H1 (cell line): Measurements from ENCODE around the gene SLITRK1. TPM values are rescaled to one million over a fixed set of nuclear protein-coding genes. Genes with fewer than 3 reads are reported as not detected.

Experiments used
- CTCF ChIA-PET: fragments of 300-600 bp; sonication (Branson Sonifier 250); formaldehyde crosslinking; loops from one replicate; lab custom pipeline; 2021; ENCODE audit not compliant: partially characterized antibody; lab: Charles Lee
- POLR2A ChIA-PET: fragments of 300-600 bp; sonication (Branson Sonifier 250); formaldehyde crosslinking; loops from one replicate; lab custom pipeline; 2021; ENCODE audit warnings: inconsistent platforms; ENCODE audit not compliant: partially characterized antibody; lab: Charles Lee
- DNase-seq, 2 experiments: peaks; one replicate each; pipeline versions ENCODE4 v3.0.0 to v3.0.0-alpha.2; 2010 to 2022; ENCODE audit warnings: low spot score in 2 of 2, low read depth in 1 of 2, mixed read lengths in 1 of 2
- FAIRE-seq: peaks from 2 replicates; lab custom pipeline; 2011; peaks lifted over from hg19 to GRCh38; lab: Jason Lieb, UNC
- H2AFZ ChIP-seq: 2 replicates; pipeline ENCODE4 v1.8.1; 2012; ENCODE audit warnings: low read length, inconsistent platforms
- H2AK5ac ChIP-seq: 2 replicates; pipeline ENCODE4 v1.6.1; 2013; ENCODE audit warnings: low read depth, low read length
- H2BK120ac ChIP-seq: replicated peaks from 2 replicates; pipeline ENCODE3; 2013; ENCODE audit warnings: low read depth, low read length, inconsistent platforms
- H2BK12ac ChIP-seq: 2 replicates; pipeline ENCODE4 v1.6.1; 2013; ENCODE audit warnings: low read depth, low read length
- H2BK15ac ChIP-seq: 2 replicates; pipeline ENCODE4 v1.6.1; 2013; ENCODE audit warnings: low read length
- H2BK20ac ChIP-seq: 2 replicates; pipeline ENCODE4 v1.6.1; 2013; ENCODE audit warnings: low read length
- H2BK5ac ChIP-seq: 2 replicates; pipeline ENCODE4 v1.6.1; 2013; ENCODE audit warnings: low read depth, low read length
- H3K14ac ChIP-seq: 2 replicates; pipeline ENCODE4 v1.6.1; 2013; ENCODE audit warnings: inconsistent platforms; ENCODE audit not compliant: insufficient read length
- H3K18ac ChIP-seq: 2 replicates; pipeline ENCODE4 v1.6.1; 2013; ENCODE audit warnings: low read length; ENCODE audit errors: extremely low read depth
- H3K23ac ChIP-seq: 2 replicates; pipeline ENCODE4 v1.6.1; 2013; ENCODE audit warnings: inconsistent platforms; ENCODE audit not compliant: insufficient read length
- H3K23me2 ChIP-seq: 2 replicates; pipeline ENCODE4 v1.6.1; 2013; ENCODE audit warnings: low read depth, low read length
- H3K27ac ChIP-seq: 2 replicates; pipeline ENCODE4 v1.6.1; 2011; ENCODE audit warnings: low read depth, low read length, inconsistent platforms
- H3K27me3 ChIP-seq, 4 experiments: replicated peaks in 1 of 4; 1 replicate in 1 of 4; 2 replicates in 3 of 4; pipeline versions ENCODE4 v1.6.1 to v1.8.1; 2011 to 2013; ENCODE audit warnings: low read length in 3 of 4, mild to moderate bottlenecking in 3 of 4, inconsistent platforms in 2 of 4, mixed read lengths in 2 of 4, moderate library complexity in 1 of 4; ENCODE audit not compliant: control insufficient read depth in 3 of 4, insufficient read depth in 3 of 4; ENCODE audit errors: extremely low read depth in 1 of 4
- H3K36me3 ChIP-seq, 4 experiments: 2 replicates each; pipeline versions ENCODE4 v1.6.1 to v1.8.1; 2011 to 2013; ENCODE audit warnings: mild to moderate bottlenecking in 4 of 4, low read length in 3 of 4, moderate library complexity in 2 of 4, control low read depth in 1 of 4, inconsistent platforms in 1 of 4; ENCODE audit not compliant: insufficient read depth in 4 of 4, control insufficient read depth in 2 of 4
- H3K4ac ChIP-seq: replicated peaks from 2 replicates; pipeline ENCODE3; 2013; ENCODE audit warnings: low read length, low read depth, mixed read lengths, inconsistent platforms; ENCODE audit not compliant: insufficient read length
- H3K4me1 ChIP-seq, 4 experiments: replicated peaks in 1 of 4; 1 replicate in 1 of 4; 2 replicates in 3 of 4; pipeline versions ENCODE4 v1.6.1 to v1.8.1; 2011 to 2013; ENCODE audit warnings: low read length in 3 of 4, inconsistent platforms in 2 of 4, mixed read lengths in 1 of 4; ENCODE audit not compliant: insufficient read depth in 4 of 4, control insufficient read depth in 3 of 4
- H3K4me2 ChIP-seq, 2 experiments: 2 replicates each; pipeline versions ENCODE4 v1.6.1 to v1.8.1; 2011 to 2013; ENCODE audit warnings: low read depth in 2 of 2, low read length in 2 of 2, control low read depth in 1 of 2, inconsistent platforms in 1 of 2, mild to moderate bottlenecking in 1 of 2; ENCODE audit not compliant: insufficient read depth in 1 of 2
- H3K4me3 ChIP-seq, 4 experiments: fragments of 200-600, 300-600 bp in 1 of 4; sonication (generic), shearing (Covaris generic), sonication (Bioruptor Twin) in 1 of 4; 2 replicates each; pipeline versions ENCODE4 v1.5.1 to v1.8.1; 2011 to 2016; ENCODE audit warnings: low read length in 4 of 4, low read depth in 3 of 4, control low read depth in 2 of 4, inconsistent platforms in 2 of 4, mild to moderate bottlenecking in 2 of 4, mixed read lengths in 1 of 4, moderate library complexity in 1 of 4; ENCODE audit not compliant: insufficient read depth in 2 of 4; ENCODE audit errors: extremely low read depth in 1 of 4
- H3K56ac ChIP-seq: replicated peaks from 2 replicates; pipeline ENCODE3; 2013; ENCODE audit warnings: low read depth, mild to moderate bottlenecking, mixed read lengths, low read length, inconsistent platforms; ENCODE audit not compliant: insufficient read length
- H3K79me1 ChIP-seq: 2 replicates; pipeline ENCODE4 v1.6.1; 2013; ENCODE audit warnings: low read depth, low read length, control low read depth
- H3K79me2 ChIP-seq, 2 experiments: 2 replicates each; pipeline versions ENCODE4 v1.6.1 to v1.8.1; 2012 to 2013; ENCODE audit warnings: low read length in 2 of 2, mild to moderate bottlenecking in 2 of 2, inconsistent platforms in 1 of 2; ENCODE audit not compliant: insufficient read depth in 2 of 2, control insufficient read depth in 1 of 2
- H3K9ac ChIP-seq, 4 experiments: replicated peaks in 1 of 4; 1 replicate in 1 of 4; 2 replicates in 3 of 4; pipeline versions ENCODE4 v1.6.1 to v1.8.1; 2011 to 2013; ENCODE audit warnings: low read depth in 3 of 4, low read length in 3 of 4, control low read depth in 2 of 4, mild to moderate bottlenecking in 2 of 4, moderate library complexity in 2 of 4, inconsistent platforms in 1 of 4; ENCODE audit errors: extremely low read depth in 1 of 4
- H3K9me3 ChIP-seq, 2 experiments: 2 replicates each; pipeline versions ENCODE4 v1.6.1 to v1.8.1; 2012 to 2013; ENCODE audit warnings: mild to moderate bottlenecking in 2 of 2, moderate library complexity in 2 of 2, control low read depth in 1 of 2, inconsistent platforms in 1 of 2, low read depth in 1 of 2, low read length in 1 of 2, mixed read lengths in 1 of 2; ENCODE audit not compliant: insufficient read depth in 2 of 2
- H4K20me1 ChIP-seq, 2 experiments: replicated peaks in 1 of 2; 2 replicates each; pipeline versions ENCODE3 to v1.8.1; 2011 to 2013; ENCODE audit warnings: inconsistent platforms in 2 of 2, low read length in 2 of 2, mild to moderate bottlenecking in 1 of 2; ENCODE audit not compliant: insufficient read depth in 2 of 2, control insufficient read depth in 1 of 2
- H4K5ac ChIP-seq: 2 replicates; pipeline ENCODE4 v1.6.1; 2013; ENCODE audit warnings: low read length, low read depth, mixed read lengths, inconsistent platforms; ENCODE audit not compliant: insufficient read length
- H4K8ac ChIP-seq: 2 replicates; pipeline ENCODE4 v1.8.0; 2013; ENCODE audit warnings: mild to moderate bottlenecking, moderate library complexity, low read length, inconsistent platforms; ENCODE audit not compliant: insufficient read depth; ENCODE audit errors: extremely low read depth
- H4K91ac ChIP-seq: replicated peaks from 2 replicates; pipeline ENCODE3; 2013; ENCODE audit warnings: low read length, mixed read lengths, inconsistent platforms; ENCODE audit not compliant: insufficient read length
- ASH2L ChIP-seq: fragments of 200-600, 300-600 bp; sonication (generic); IDR thresholded peaks from one replicate; pipeline ENCODE4 v1.7.1; 2017; ENCODE audit warnings: low read length
- CBX5 ChIP-seq: fragments of 300-800, 300-1000 bp; sonication (generic); IDR thresholded peaks from 2 replicates; pipeline ENCODE4 v1.7.1; 2016; ENCODE audit warnings: antibody characterized with exemption, low read length, low read depth
- CEBPB ChIP-seq: IDR thresholded peaks from 2 replicates; pipeline ENCODE4 v1.6.1; 2012; ENCODE audit warnings: low read depth, low read length
- CHD2 ChIP-seq: IDR thresholded peaks from 2 replicates; pipeline ENCODE4 v1.6.1; 2012; ENCODE audit warnings: low read length, improper control_type of control experiment
- EGR1 ChIP-seq: IDR thresholded peaks from 2 replicates; pipeline ENCODE4 v1.6.1; 2011; ENCODE audit warnings: low read depth, low read length, borderline replicate concordance
- EP300 ChIP-seq, 2 experiments: IDR thresholded peaks; 1 replicate in 1 of 2; 2 replicates in 1 of 2; pipeline ENCODE4 v1.6.1; 2011 to 2012; ENCODE audit warnings: low read depth in 2 of 2, low read length in 2 of 2, mild to moderate bottlenecking in 2 of 2, borderline replicate concordance in 1 of 2, inconsistent platforms in 1 of 2, moderate library complexity in 1 of 2
- MAFK ChIP-seq: IDR thresholded peaks from 2 replicates; pipeline ENCODE4 v1.6.1; 2012; ENCODE audit warnings: low read depth, mild to moderate bottlenecking, improper control_type of control experiment, low read length
- POU5F1 ChIP-seq: IDR thresholded peaks from 2 replicates; pipeline ENCODE4 v1.6.1; 2011; ENCODE audit warnings: low read depth, mild to moderate bottlenecking, low read length, moderate library complexity
- RNF2 ChIP-seq: fragments of 200-900, 300-1000 bp; sonication (generic); IDR thresholded peaks from 2 replicates; pipeline ENCODE4 v1.7.1; 2016; ENCODE audit warnings: borderline replicate concordance, low read depth, mild to moderate bottlenecking, antibody characterized with exemption, low read length; ENCODE audit not compliant: poor library complexity, severe bottlenecking; ENCODE audit errors: missing control alignments
- TAF7 ChIP-seq: optimal IDR thresholded peaks from 2 replicates; pipeline ENCODE3; 2011; ENCODE audit warnings: low read depth, mild to moderate bottlenecking, inconsistent platforms, low read length, moderate library complexity, borderline replicate concordance
- TBP ChIP-seq: IDR thresholded peaks from 2 replicates; pipeline ENCODE4 v1.6.1; 2011; ENCODE audit warnings: low read depth, low read length, improper control_type of control experiment
- TCF12 ChIP-seq: IDR thresholded peaks from 2 replicates; pipeline ENCODE4 v1.6.1; 2011; ENCODE audit warnings: low read depth, mild to moderate bottlenecking, low read length
- polyA plus RNA-seq, 7 experiments: library from polyadenylated mRNA; depleted of rRNA in 3 of 7; stranded (reverse) in 5 of 7; unstranded in 2 of 7; fragments of >200 nt in 5 of 7; fragments of 200-250 nt in 2 of 7; gene quantifications; 1 replicate in 5 of 7; 2 replicates in 1 of 7; 4 replicates in 1 of 7; pipeline versions ENCODE4 v1.2.1 to v1.2.3, GENCODE V29; 2011 to 2013; ENCODE audit warnings: missing spikeins in 2 of 7, mixed read lengths in 2 of 7
- total RNA-seq: library from RNA; stranded (reverse); fragmentation: NEBNext Ultra II Directional; extraction: Animal tissue kit (Norgen Biotek cat#: 25700); gene quantifications from 2 replicates; pipeline ENCODE4 v1.2.1, GENCODE V29; 2021
- TF ChIP-seq, protein P1 (sequence below), 3 experiments: IDR thresholded peaks; 1 replicate in 2 of 3; 2 replicates in 1 of 3; pipeline versions ENCODE4 v1.5.1 to v1.6.1; 2011; ENCODE audit warnings: low read length in 3 of 3, mild to moderate bottlenecking in 3 of 3, inconsistent platforms in 2 of 3, low read depth in 1 of 3, moderate library complexity in 1 of 3; ENCODE audit not compliant: insufficient read depth in 1 of 3; ENCODE audit errors: control extremely low read depth in 1 of 3

SLITRK1 gene
- total and polyA plus RNA-seq, 2 of the 8 experiments (the other 6 are each of a cell fraction or from before 2014, with no cell fraction given) = 3.4 to 4.2 TPM

DNA sequence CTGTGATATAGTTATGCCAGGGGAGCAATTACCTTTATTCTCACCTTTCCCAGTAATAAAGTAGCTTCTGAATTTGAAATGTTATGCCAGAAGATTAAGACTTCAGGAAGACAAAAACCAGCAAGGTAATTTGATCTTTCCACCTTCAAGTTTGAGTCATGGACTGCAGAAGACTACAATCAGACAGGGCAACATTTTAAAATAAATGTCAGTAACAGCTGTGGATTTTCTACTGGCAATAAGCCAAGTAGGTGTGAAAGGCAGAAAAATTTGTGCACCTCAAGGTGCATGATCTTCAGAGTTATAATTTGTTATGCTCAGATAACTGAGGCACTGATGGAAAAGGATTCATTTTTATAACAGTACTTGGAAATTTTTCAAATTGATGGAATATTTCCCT, 54.9 kb downstream of the SLITRK1 start:
- Histone ChIP-seq H2BK20ac (no peak overlapping the region), H2BK120ac (no peak overlapping the region), H3K14ac (no peak overlapping the region), H3K36me3 (no peaks in the 10 kb centered on the region), H3K4me2 (no peak overlapping the region), H3K4me1 (peaks cover 0 to 5% (median 2%) of the 10 kb centered on the region in 4 experiments; a peak in 3 of 7 replicates), H2AK5ac (no peak overlapping the region), H3K79me1 (no peaks in the 10 kb centered on the region), H4K5ac (no peak overlapping the region), H3K27ac (no peak overlapping the region), H3K79me2 (no peaks in the 10 kb centered on the region), H4K8ac (no peak overlapping the region), H3K9ac (no peak overlapping the region), H3K4me3 (no peak overlapping the region), H3K9me3 (no peaks in the 10 kb centered on the region; a peak in 1 of 4 replicates), H3K27me3 (no peaks in the 10 kb centered on the region), H4K20me1 (no peaks in the 10 kb centered on the region), H2AFZ (no peak overlapping the region), H3K23me2 (no peaks in the 10 kb centered on the region), H3K4ac (no peak overlapping the region), H4K91ac (no peak overlapping the region), H2BK15ac (no peak overlapping the region), H3K23ac (no peak overlapping the region), H3K56ac (no peak overlapping the region), H2BK5ac (no peak overlapping the region), H3K18ac (no peak overlapping the region), H2BK12ac (no peak overlapping the region)
- FAIRE-seq = no peak
- no peak for DNase-seq
- POLR2A ChIA-PET = no interaction called here
- TF ChIP-seq TBP (no peak), POU5F1 (no peak), CBX5 (no peak), MAFK (no peak), EP300 (IDR thresholded peaks at IDR 0.05; ENCODE audit: borderline replicate concordance in 1 of 2, low read depth in 2 of 2, low read length in 2 of 2) (no peak), TAF7 (no peak), CHD2 (no peak), TCF12 (no peak), EGR1 (no peak), RNF2 (no peak), ASH2L (no peak), CEBPB (no peak)
- TF ChIP-seq, protein P1, sequence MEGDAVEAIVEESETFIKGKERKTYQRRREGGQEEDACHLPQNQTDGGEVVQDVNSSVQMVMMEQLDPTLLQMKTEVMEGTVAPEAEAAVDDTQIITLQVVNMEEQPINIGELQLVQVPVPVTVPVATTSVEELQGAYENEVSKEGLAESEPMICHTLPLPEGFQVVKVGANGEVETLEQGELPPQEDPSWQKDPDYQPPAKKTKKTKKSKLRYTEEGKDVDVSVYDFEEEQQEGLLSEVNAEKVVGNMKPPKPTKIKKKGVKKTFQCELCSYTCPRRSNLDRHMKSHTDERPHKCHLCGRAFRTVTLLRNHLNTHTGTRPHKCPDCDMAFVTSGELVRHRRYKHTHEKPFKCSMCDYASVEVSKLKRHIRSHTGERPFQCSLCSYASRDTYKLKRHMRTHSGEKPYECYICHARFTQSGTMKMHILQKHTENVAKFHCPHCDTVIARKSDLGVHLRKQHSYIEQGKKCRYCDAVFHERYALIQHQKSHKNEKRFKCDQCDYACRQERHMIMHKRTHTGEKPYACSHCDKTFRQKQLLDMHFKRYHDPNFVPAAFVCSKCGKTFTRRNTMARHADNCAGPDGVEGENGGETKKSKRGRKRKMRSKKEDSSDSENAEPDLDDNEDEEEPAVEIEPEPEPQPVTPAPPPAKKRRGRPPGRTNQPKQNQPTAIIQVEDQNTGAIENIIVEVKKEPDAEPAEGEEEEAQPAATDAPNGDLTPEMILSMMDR (IDR thresholded peaks at IDR 0.05; ENCODE audit: control extremely low read depth in 1 of 3, insufficient read depth in 1 of 3, low read depth in 1 of 3, low read length in 3 of 3) = no peak
- CTCF ChIA-PET = interaction anchor here (1.2 to 1.3 kb wide), 2 partner anchors 11 to 47 kb away, joined by 3 to 5 read pairs; no protein-coding TSS in a partner anchor
